WTC11 (cell line): ENCODE data around the gene PDE4B. TPM values are rescaled to one million over a fixed set of nuclear protein-coding genes. Genes with fewer than 3 reads are reported as not detected.

Experiments used
- ATAC-seq: fragments of 200-7000 bp; cut with Tn5 transposase; 2 replicates; pipeline ENCODE4 v1.10.0; 2021; ENCODE audit warnings: mild to moderate bottlenecking, moderate library complexity
- CTCF ChIA-PET: fragments of 300-600 bp; sonication (Branson Sonifier 250); formaldehyde crosslinking; loops from one replicate; lab custom pipeline; 2021; ENCODE audit warnings: antibody characterized with exemption; lab: Charles Lee
- POLR2A ChIA-PET: fragments of 350-600 bp; sonication (Branson Sonifier 250); formaldehyde crosslinking; loops from one replicate; lab custom pipeline; 2021; ENCODE audit warnings: antibody characterized with exemption; lab: Charles Lee
- DNase-seq: peaks from one replicate; pipeline ENCODE4 v3.0.0; 2021; ENCODE audit warnings: low spot score
- H3K27ac Mint-ChIP-seq: 2 replicates; pipeline ENCODE4 v1.8.0; 2021; ENCODE audit warnings: mixed read lengths
- H3K27me3 Mint-ChIP-seq: 2 replicates; pipeline ENCODE4 v1.8.0; 2021; ENCODE audit warnings: low read depth, mild to moderate bottlenecking, moderate library complexity, mixed read lengths
- H3K36me3 Mint-ChIP-seq: 2 replicates; pipeline ENCODE4 v1.8.0; 2021; ENCODE audit warnings: mixed read lengths
- H3K4me1 Mint-ChIP-seq: 2 replicates; pipeline ENCODE4 v1.8.0; 2022; ENCODE audit warnings: mixed read lengths
- H3K4me3 Mint-ChIP-seq: 2 replicates; pipeline ENCODE4 v1.8.0; 2021; ENCODE audit warnings: mild to moderate bottlenecking, moderate library complexity, mixed read lengths
- H3K9me3 Mint-ChIP-seq: 2 replicates; pipeline ENCODE4 v1.8.0; 2021; ENCODE audit warnings: mixed read lengths
- ATF1 ChIP-seq: sonication (generic); formaldehyde crosslinking; IDR thresholded peaks from 2 replicates; pipeline ENCODE4 v1.8.1; 2023; ENCODE audit warnings: mild to moderate bottlenecking, moderate library complexity, missing genetic modification reagents
- FOXP1 ChIP-seq: sonication (generic); formaldehyde crosslinking; IDR thresholded peaks from 2 replicates; pipeline ENCODE4 v1.8.0; 2022; ENCODE audit warnings: missing genetic modification reagents, mild to moderate bottlenecking, moderate library complexity, borderline replicate concordance
- JAZF1 ChIP-seq: fragments of 250-450 bp; sonication (Bioruptor Pico); IDR thresholded peaks from 2 replicates; pipeline ENCODE4 v1.9.0; 2021; ENCODE audit warnings: moderate library complexity, mild to moderate bottlenecking, inconsistent platforms
- NFE2L1 ChIP-seq: sonication (generic); formaldehyde crosslinking; IDR thresholded peaks from 2 replicates; pipeline ENCODE4 v1.8.1; 2023; ENCODE audit warnings: missing genetic modification reagents
- NR2C2 ChIP-seq: sonication (generic); formaldehyde crosslinking; IDR thresholded peaks from 2 replicates; pipeline ENCODE4 v1.8.0; 2022; ENCODE audit warnings: mild to moderate bottlenecking, missing genetic modification reagents
- SP1 ChIP-seq: sonication (generic); formaldehyde crosslinking; conservative IDR thresholded peaks from 2 replicates; pipeline ENCODE4 v1.8.1; 2022; ENCODE audit warnings: missing genetic modification reagents
- ZNF416 ChIP-seq: fragments of 250-450 bp; sonication (Bioruptor Pico); IDR thresholded peaks from 2 replicates; pipeline ENCODE4 v1.9.0; 2021; ENCODE audit warnings: mild to moderate bottlenecking, inconsistent platforms
- ZNF423 ChIP-seq: fragments of 250-450 bp; sonication (Bioruptor Pico); IDR thresholded peaks from 2 replicates; pipeline ENCODE4 v2.1.2; 2022; ENCODE audit warnings: mild to moderate bottlenecking, moderate library complexity
- total RNA-seq: library from RNA; stranded (reverse); gene quantifications from 3 replicates; pipeline ENCODE4 v1.2.3, GENCODE V29; 2021
- TF ChIP-seq, protein P1 (sequence below): sonication (generic); formaldehyde crosslinking; IDR thresholded peaks from 2 replicates; pipeline ENCODE4 v1.8.1; 2022; ENCODE audit warnings: low read depth, mild to moderate bottlenecking, moderate library complexity, missing genetic modification reagents, borderline replicate concordance
- TF ChIP-seq, protein P2 (sequence below): sonication (generic); formaldehyde crosslinking; IDR thresholded peaks from 2 replicates; pipeline ENCODE4 v1.8.1; 2023; ENCODE audit warnings: mild to moderate bottlenecking, missing genetic modification reagents, borderline replicate concordance
- TF ChIP-seq, protein P3 (sequence below): sonication (generic); formaldehyde crosslinking; IDR thresholded peaks from 2 replicates; pipeline ENCODE4 v1.8.1; 2022; ENCODE audit warnings: low read depth, missing genetic modification reagents, borderline replicate concordance
- TF ChIP-seq, protein P4 (sequence below): sonication (generic); formaldehyde crosslinking; IDR thresholded peaks from 2 replicates; pipeline ENCODE4 v1.8.0; 2022; ENCODE audit warnings: mild to moderate bottlenecking, missing genetic modification reagents
- TF ChIP-seq, protein P5 (sequence below): fragments of 250-450 bp; sonication (Bioruptor Pico); IDR thresholded peaks from 2 replicates; pipeline ENCODE4 v1.9.0; 2021; ENCODE audit warnings: moderate library complexity, mild to moderate bottlenecking, inconsistent platforms, borderline replicate concordance
- TF ChIP-seq, protein P6 (sequence below): sonication (generic); formaldehyde crosslinking; IDR thresholded peaks from 2 replicates; pipeline ENCODE4 v1.8.0; 2023; ENCODE audit warnings: missing genetic modification reagents
- TF ChIP-seq, protein P7 (sequence below): sonication (generic); formaldehyde crosslinking; IDR thresholded peaks from 2 replicates; pipeline ENCODE4 v1.8.0; 2022; ENCODE audit warnings: mild to moderate bottlenecking, missing genetic modification reagents
- TF ChIP-seq, protein P8 (sequence below): sonication (generic); formaldehyde crosslinking; IDR thresholded peaks from 2 replicates; pipeline ENCODE4 v1.8.1; 2022; ENCODE audit warnings: mild to moderate bottlenecking, moderate library complexity, missing genetic modification reagents
- TF ChIP-seq, protein P9 (sequence below): fragments of 250-450 bp; sonication (Bioruptor Pico); IDR thresholded peaks from 2 replicates; pipeline ENCODE4 v1.8.0; 2021; ENCODE audit warnings: mild to moderate bottlenecking
- TF ChIP-seq, protein P10 (sequence below): sonication (generic); formaldehyde crosslinking; conservative IDR thresholded peaks from 2 replicates; pipeline ENCODE4 v1.8.1; 2022; ENCODE audit warnings: mild to moderate bottlenecking, missing genetic modification reagents
- TF ChIP-seq, protein P11 (sequence below): sonication (generic); formaldehyde crosslinking; IDR thresholded peaks from 2 replicates; pipeline ENCODE4 v1.8.0; 2022; ENCODE audit warnings: missing genetic modification reagents

PDE4B gene
- total RNA-seq, 1 experiment from 2014 or later, result 8.0 TPM

DNA sequence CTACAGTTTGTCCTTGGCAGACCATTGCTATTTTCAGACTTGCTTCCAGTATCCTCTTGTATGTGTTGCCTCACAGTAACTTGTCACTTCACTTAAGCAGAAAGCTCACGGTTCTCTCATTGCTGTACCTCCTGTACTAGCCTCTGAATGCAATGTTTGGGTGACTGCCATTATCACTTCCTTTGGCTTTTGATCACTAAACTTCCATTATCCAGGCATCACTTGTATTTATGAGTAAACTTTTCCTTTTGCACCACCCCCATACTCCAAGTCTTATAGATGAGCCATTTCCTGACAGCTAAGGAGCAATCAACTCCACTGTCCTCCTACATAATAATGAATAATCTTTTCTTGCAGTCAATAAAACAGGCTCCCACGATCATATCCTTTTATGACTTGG is 255.3 kb downstream of the PDE4B start:
- Mint-ChIP-seq H3K36me3 (no peaks in the 10 kb centered on the region), H3K9me3 (no peaks in the 10 kb centered on the region), H3K27ac (no peak overlapping the region), H3K27me3 (no peaks in the 10 kb centered on the region)
- DNase-seq, result no peak
- TF ChIP-seq NR2C2 (CRISPR knock-in tag), result no peak
- TF ChIP-seq, protein P1, sequence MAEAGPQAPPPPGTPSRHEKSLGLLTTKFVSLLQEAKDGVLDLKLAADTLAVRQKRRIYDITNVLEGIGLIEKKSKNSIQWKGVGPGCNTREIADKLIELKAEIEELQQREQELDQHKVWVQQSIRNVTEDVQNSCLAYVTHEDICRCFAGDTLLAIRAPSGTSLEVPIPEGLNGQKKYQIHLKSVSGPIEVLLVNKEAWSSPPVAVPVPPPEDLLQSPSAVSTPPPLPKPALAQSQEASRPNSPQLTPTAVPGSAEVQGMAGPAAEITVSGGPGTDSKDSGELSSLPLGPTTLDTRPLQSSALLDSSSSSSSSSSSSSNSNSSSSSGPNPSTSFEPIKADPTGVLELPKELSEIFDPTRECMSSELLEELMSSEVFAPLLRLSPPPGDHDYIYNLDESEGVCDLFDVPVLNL, result no peak
- no peak for TF ChIP-seq SP1 (CRISPR knock-in tag)
- TF ChIP-seq, protein P2, sequence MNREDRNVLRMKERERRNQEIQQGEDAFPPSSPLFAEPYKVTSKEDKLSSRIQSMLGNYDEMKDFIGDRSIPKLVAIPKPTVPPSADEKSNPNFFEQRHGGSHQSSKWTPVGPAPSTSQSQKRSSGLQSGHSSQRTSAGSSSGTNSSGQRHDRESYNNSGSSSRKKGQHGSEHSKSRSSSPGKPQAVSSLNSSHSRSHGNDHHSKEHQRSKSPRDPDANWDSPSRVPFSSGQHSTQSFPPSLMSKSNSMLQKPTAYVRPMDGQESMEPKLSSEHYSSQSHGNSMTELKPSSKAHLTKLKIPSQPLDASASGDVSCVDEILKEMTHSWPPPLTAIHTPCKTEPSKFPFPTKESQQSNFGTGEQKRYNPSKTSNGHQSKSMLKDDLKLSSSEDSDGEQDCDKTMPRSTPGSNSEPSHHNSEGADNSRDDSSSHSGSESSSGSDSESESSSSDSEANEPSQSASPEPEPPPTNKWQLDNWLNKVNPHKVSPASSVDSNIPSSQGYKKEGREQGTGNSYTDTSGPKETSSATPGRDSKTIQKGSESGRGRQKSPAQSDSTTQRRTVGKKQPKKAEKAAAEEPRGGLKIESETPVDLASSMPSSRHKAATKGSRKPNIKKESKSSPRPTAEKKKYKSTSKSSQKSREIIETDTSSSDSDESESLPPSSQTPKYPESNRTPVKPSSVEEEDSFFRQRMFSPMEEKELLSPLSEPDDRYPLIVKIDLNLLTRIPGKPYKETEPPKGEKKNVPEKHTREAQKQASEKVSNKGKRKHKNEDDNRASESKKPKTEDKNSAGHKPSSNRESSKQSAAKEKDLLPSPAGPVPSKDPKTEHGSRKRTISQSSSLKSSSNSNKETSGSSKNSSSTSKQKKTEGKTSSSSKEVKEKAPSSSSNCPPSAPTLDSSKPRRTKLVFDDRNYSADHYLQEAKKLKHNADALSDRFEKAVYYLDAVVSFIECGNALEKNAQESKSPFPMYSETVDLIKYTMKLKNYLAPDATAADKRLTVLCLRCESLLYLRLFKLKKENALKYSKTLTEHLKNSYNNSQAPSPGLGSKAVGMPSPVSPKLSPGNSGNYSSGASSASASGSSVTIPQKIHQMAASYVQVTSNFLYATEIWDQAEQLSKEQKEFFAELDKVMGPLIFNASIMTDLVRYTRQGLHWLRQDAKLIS (CRISPR knock-in tag), result no peak
- TF ChIP-seq, protein P3, sequence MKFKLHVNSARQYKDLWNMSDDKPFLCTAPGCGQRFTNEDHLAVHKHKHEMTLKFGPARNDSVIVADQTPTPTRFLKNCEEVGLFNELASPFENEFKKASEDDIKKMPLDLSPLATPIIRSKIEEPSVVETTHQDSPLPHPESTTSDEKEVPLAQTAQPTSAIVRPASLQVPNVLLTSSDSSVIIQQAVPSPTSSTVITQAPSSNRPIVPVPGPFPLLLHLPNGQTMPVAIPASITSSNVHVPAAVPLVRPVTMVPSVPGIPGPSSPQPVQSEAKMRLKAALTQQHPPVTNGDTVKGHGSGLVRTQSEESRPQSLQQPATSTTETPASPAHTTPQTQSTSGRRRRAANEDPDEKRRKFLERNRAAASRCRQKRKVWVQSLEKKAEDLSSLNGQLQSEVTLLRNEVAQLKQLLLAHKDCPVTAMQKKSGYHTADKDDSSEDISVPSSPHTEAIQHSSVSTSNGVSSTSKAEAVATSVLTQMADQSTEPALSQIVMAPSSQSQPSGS, result no peak
- TF ChIP-seq, protein P4, sequence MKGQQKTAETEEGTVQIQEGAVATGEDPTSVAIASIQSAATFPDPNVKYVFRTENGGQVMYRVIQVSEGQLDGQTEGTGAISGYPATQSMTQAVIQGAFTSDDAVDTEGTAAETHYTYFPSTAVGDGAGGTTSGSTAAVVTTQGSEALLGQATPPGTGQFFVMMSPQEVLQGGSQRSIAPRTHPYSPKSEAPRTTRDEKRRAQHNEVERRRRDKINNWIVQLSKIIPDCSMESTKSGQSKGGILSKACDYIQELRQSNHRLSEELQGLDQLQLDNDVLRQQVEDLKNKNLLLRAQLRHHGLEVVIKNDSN (CRISPR knock-in tag), result no peak
- TF ChIP-seq ZNF423 (CRISPR knock-in tag), result no peak
- TF ChIP-seq, protein P5, sequence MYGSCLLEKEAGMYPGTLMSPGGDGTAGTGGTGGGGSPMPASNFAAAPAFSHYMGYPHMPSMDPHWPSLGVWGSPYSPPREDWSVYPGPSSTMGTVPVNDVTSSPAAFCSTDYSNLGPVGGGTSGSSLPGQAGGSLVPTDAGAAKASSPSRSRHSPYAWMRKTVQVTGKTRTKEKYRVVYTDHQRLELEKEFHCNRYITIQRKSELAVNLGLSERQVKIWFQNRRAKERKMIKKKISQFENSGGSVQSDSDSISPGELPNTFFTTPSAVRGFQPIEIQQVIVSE (CRISPR knock-in tag), result no peak
- no peak for TF ChIP-seq NFE2L1 (CRISPR knock-in tag)
- TF ChIP-seq ATF1, result no peak
- TF ChIP-seq, protein P6, sequence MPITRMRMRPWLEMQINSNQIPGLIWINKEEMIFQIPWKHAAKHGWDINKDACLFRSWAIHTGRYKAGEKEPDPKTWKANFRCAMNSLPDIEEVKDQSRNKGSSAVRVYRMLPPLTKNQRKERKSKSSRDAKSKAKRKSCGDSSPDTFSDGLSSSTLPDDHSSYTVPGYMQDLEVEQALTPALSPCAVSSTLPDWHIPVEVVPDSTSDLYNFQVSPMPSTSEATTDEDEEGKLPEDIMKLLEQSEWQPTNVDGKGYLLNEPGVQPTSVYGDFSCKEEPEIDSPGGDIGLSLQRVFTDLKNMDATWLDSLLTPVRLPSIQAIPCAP (CRISPR knock-in tag), result no peak
- TF ChIP-seq, protein P7, sequence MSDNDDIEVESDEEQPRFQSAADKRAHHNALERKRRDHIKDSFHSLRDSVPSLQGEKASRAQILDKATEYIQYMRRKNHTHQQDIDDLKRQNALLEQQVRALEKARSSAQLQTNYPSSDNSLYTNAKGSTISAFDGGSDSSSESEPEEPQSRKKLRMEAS (CRISPR knock-in tag), result no peak
- no peak for TF ChIP-seq JAZF1 (CRISPR knock-in tag)
- TF ChIP-seq, protein P8, sequence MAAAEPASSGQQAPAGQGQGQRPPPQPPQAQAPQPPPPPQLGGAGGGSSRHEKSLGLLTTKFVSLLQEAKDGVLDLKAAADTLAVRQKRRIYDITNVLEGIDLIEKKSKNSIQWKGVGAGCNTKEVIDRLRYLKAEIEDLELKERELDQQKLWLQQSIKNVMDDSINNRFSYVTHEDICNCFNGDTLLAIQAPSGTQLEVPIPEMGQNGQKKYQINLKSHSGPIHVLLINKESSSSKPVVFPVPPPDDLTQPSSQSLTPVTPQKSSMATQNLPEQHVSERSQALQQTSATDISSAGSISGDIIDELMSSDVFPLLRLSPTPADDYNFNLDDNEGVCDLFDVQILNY, result no peak
- no peak for TF ChIP-seq FOXP1 (CRISPR knock-in tag)
- TF ChIP-seq, all 79 proteins: peak for 0
- POLR2A ChIA-PET, result interaction anchor here (0.6 kb wide), 1 partner anchor 295 kb away, joined by 3 read pairs; no protein-coding TSS in a partner anchor
- no peak overlapping the region for H3K4me3 Mint-ChIP-seq
- CTCF ChIA-PET, result no interaction called here
- ATAC-seq, result no peak
- no peaks in the 10 kb centered on the region for H3K4me1 Mint-ChIP-seq

DNA sequence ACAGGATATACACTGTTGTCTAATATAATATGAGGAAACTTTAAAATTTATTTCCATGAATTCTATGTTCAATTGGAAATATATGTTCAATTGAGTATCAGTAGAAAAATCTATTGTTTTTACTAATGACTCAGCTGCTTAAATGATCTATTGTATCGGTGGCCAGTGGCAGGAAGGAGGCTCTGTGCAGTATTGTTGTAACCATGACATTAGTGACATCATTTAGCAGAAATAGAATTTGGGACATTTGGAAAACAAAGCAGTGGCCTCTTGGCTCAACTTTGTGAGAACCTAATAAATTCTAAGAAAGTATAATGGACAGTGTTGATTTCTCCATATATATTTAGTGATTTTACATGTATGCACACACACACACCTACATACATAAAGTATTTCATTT is 257.4 kb downstream of the PDE4B start:
- H3K27ac Mint-ChIP-seq, result no peak overlapping the region
- no peaks in the 10 kb centered on the region for H3K9me3 Mint-ChIP-seq
- DNase-seq (no peak), ATAC-seq (no peak)
- POLR2A ChIA-PET, result no interaction called here
- H3K27me3 Mint-ChIP-seq, result no peaks in the 10 kb centered on the region
- no peaks in the 10 kb centered on the region for H3K36me3 Mint-ChIP-seq
- CTCF ChIA-PET, result no interaction called here
- H3K4me3 Mint-ChIP-seq, result no peak overlapping the region
- H3K4me1 Mint-ChIP-seq, result no peaks in the 10 kb centered on the region
- TF ChIP-seq, protein P9, sequence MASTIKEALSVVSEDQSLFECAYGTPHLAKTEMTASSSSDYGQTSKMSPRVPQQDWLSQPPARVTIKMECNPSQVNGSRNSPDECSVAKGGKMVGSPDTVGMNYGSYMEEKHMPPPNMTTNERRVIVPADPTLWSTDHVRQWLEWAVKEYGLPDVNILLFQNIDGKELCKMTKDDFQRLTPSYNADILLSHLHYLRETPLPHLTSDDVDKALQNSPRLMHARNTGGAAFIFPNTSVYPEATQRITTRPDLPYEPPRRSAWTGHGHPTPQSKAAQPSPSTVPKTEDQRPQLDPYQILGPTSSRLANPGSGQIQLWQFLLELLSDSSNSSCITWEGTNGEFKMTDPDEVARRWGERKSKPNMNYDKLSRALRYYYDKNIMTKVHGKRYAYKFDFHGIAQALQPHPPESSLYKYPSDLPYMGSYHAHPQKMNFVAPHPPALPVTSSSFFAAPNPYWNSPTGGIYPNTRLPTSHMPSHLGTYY (CRISPR knock-in tag), result no peak
- TF ChIP-seq, protein P10, sequence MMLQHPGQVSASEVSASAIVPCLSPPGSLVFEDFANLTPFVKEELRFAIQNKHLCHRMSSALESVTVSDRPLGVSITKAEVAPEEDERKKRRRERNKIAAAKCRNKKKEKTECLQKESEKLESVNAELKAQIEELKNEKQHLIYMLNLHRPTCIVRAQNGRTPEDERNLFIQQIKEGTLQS, result no peak
- TF ChIP-seq, protein P11, sequence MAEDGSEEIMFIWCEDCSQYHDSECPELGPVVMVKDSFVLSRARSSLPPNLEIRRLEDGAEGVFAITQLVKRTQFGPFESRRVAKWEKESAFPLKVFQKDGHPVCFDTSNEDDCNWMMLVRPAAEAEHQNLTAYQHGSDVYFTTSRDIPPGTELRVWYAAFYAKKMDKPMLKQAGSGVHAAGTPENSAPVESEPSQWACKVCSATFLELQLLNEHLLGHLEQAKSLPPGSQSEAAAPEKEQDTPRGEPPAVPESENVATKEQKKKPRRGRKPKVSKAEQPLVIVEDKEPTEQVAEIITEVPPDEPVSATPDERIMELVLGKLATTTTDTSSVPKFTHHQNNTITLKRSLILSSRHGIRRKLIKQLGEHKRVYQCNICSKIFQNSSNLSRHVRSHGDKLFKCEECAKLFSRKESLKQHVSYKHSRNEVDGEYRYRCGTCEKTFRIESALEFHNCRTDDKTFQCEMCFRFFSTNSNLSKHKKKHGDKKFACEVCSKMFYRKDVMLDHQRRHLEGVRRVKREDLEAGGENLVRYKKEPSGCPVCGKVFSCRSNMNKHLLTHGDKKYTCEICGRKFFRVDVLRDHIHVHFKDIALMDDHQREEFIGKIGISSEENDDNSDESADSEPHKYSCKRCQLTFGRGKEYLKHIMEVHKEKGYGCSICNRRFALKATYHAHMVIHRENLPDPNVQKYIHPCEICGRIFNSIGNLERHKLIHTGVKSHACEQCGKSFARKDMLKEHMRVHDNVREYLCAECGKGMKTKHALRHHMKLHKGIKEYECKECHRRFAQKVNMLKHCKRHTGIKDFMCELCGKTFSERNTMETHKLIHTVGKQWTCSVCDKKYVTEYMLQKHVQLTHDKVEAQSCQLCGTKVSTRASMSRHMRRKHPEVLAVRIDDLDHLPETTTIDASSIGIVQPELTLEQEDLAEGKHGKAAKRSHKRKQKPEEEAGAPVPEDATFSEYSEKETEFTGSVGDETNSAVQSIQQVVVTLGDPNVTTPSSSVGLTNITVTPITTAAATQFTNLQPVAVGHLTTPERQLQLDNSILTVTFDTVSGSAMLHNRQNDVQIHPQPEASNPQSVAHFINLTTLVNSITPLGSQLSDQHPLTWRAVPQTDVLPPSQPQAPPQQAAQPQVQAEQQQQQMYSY, result no peak
- TF ChIP-seq, protein P5 (CRISPR knock-in tag), result no peak
- TF ChIP-seq ZNF416 (CRISPR knock-in tag), result no peak
